ENCODE data around the gene E2F1.
"Not testable (repeated sequence)": the region's sequence is repeated elsewhere in the genome, so short reads cannot be mapped to it uniquely, and the experiment has no call there.

Gene E2F1

DNA sequence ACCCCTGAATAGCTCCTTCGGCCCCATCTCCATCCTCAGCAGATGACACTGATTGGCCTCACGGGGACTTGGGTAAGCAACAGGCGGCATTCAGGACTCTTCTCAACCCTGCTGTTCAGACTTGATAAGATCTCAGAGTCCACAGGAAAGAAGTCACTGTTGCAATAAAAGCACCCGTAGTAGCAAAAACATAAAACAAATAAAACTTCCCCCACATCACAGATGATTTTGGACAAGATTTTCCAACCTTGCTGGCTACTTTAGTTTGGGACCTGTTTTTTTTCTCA lies 41.2 kb downstream of the E2F1 start:
- DNase-seq (ENCODE audit: low read depth in 1 of 2, low spot score in 1 of 2) = no peak

GRCh38 chr20:33644313-33645071 lies 41.7 kb downstream of the E2F1 start:
- DNase-seq (ENCODE audit: low read depth in 1 of 2, low spot score in 1 of 2) = no peak

DNA sequence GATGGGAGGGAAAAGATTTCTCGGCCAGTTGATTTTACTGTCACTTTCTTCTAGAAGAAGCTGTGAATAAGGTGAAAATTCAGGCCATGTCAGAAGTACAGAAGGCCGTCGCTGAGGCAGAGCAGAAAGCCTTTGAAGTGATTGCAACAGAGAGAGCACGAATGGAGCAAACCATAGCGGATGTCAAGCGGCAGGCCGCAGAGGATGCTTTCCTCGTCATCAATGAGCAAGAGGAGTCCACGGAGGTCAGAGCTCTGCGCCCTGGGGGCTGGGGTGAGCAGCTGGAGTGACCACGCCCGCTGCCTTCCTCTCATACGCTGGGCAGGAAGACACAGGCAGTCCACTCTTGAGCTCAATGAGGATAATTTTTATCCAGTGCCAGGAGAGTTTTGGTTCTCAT lies 45.9 kb downstream of the E2F1 start:
- DNase-seq (ENCODE audit: low read depth in 1 of 2, low spot score in 1 of 2) = no peak

GRCh38 chr20:33636776-33637175 lies 49.4 kb downstream of the E2F1 start:
- DNase-seq (ENCODE audit: low read depth in 1 of 2, low spot score in 1 of 2) = no peak

DNA sequence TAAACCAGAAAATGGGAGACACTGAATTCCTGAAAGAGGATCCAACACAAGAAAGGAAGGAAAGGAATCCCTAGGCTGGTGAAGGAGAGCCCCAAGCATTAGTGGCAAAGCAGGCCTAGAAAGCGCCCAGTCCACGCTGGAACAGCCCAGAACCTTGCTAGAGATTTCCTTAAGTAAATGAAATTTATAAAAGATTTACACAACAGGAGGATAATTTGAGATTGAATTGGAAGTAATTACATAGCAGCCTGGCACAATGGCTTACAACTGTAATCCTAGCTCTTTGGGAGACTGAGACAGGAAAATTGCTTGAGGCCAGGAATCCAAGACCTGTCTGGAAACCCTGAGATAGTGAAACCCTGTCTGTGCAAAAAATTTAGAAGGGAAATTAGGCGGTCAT lies 50.8 kb downstream of the E2F1 start:
- no peak for DNase-seq (ENCODE audit: low read depth in 1 of 2, low spot score in 1 of 2)

GRCh38 chr20:33631910-33632309 lies 54.3 kb downstream of the E2F1 start:
- not testable (repeated sequence) for DNase-seq (ENCODE audit: low read depth in 1 of 2, low spot score in 1 of 2)

- no peak for DNase-seq (ENCODE audit: low read depth in 1 of 2, low spot score in 1 of 2)
These were observed 55.7 kb downstream of the E2F1 start for GRCh38 chr20:33630507-33630906.

- no peak for DNase-seq (ENCODE audit: low read depth in 1 of 2, low spot score in 1 of 2)
These were observed 56.2 kb downstream of the E2F1 start for GRCh38 chr20:33629979-33630378.

DNA sequence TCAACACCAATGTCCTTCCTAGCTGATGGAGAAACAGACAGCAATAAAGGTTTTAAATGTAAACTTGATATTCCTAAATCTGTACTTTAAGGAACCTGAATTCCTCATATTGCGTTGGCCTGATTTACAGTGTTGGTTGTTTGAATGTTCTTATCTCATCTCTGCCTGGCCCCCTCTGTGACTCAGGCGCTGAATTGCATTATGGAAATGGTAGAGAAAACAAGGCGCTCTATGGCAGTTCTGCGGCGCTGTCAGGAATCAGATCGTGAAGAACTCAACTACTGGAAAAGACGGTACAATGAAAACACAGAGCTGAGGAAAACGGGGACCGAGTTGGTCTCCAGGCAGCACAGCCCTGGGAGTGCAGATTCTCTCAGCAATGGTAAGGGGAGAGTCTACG lies 56.7 kb downstream of the E2F1 start:
- no peak for DNase-seq (ENCODE audit: low read depth in 1 of 2, low spot score in 1 of 2)

DNA sequence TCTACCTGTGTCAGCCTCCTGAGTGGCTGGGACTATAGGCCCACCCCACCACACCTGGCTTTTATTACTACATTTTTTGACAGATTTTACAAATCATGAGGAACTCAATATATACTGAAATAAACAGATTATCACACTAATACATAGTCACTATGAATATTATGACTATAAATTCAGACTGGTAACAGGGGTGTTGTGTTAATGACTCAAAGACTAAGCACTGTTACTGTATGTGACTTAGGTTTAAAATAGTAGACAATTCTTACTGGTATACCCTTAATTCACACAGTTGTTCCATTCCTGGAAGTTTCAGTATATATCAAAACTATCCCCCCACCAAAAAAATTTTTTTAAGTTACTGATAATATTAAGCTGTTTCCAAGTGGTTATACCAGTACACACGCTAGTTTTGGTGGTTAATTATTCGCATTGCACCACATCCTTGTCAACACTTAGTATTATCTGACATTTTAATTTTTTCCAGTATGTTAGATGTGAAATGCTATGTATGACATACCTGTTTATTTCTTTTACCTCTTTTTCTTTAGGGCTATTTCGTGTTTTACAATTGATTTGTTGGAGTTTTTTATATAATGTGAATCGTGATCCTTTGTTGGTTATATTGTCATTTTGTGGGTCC lies 58.5 kb downstream of the E2F1 start:
- DNase-seq (ENCODE audit: low read depth in 1 of 2, low spot score in 1 of 2) = no peak

DNA sequence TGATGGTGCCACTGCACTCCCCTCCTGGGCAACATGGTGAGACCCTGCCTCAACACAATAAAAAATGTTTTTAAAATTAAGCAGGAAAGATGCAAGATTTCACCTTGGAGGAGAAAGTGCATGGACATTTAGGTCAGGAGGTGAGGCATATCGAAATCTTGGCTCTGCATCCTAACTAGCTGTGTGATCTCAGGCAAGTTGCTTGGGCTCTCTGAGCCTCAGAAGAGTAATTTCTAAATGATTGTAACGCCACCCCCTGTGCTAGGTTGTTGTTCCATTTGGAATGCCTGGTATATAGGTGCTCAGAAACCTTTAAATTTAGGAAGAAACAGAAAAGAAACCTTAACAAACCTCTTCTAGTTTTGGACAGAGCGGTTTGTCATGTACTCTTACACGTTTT lies 60.0 kb downstream of the E2F1 start:
- DNase-seq (ENCODE audit: low read depth in 1 of 2, low spot score in 1 of 2) = no peak
